ENCODE results near the gene NEIL1.
A peak's percentile ranks its signal among the peaks of the same experiment; 100 is the strongest.
"Not testable (repeated sequence)": the region's sequence is repeated elsewhere in the genome, so short reads cannot be mapped to it uniquely, and the experiment has no call there.

NEIL1 gene

GRCh38 chr15:75333654-75334419 lies 13.0 kb upstream of the NEIL1 start:
- DNase-seq (ENCODE audit: low read depth in 3 of 3), result not testable (repeated sequence)

GRCh38 chr15:75335313-75335704 lies 11.5 kb upstream of the NEIL1 start:
- no peak for DNase-seq (ENCODE audit: low read depth in 3 of 3)

GRCh38 chr15:75335705-75336355 lies 11.0 kb upstream of the NEIL1 start, which contains the start of gene COMMD4:
COMMD4 (plus strand) TSS chr15:75336063; CDS start chr15:75336090, 27 bp downstream.
- DNase-seq (ENCODE audit: low read depth in 3 of 3), result peak; percentile 83 to 88 (median 86)

- DNase-seq (ENCODE audit: low read depth in 3 of 3), result no peak
Measured at GRCh38 chr15:75338661-75339240, 8.1 kb upstream of the NEIL1 start.

GRCh38 chr15:75339531-75340240 lies 7.2 kb upstream of the NEIL1 start:
- DNase-seq (ENCODE audit: low read depth in 3 of 3), result no peak

- DNase-seq (ENCODE audit: low read depth in 3 of 3), result no peak
Measured at GRCh38 chr15:75342221-75342620, 4.6 kb upstream of the NEIL1 start.

GRCh38 chr15:75343953-75344352 lies 2.9 kb upstream of the NEIL1 start:
- DNase-seq (ENCODE audit: low read depth in 3 of 3), result not testable (repeated sequence)

GRCh38 chr15:75347222-75348033 lies 589 bp downstream of the NEIL1 start:
- DNase-seq (ENCODE audit: low read depth in 3 of 3), result no peak

GRCh38 chr15:75348034-75348561 lies 1.3 kb downstream of the NEIL1 start:
- DNase-seq (ENCODE audit: low read depth in 3 of 3), result no peak

GRCh38 chr15:75348562-75349350 lies 1.9 kb downstream of the NEIL1 start:
- no peak for DNase-seq (ENCODE audit: low read depth in 3 of 3)

- not testable (repeated sequence) for DNase-seq (ENCODE audit: low read depth in 3 of 3)
Measured at GRCh38 chr15:75349351-75349669, 2.5 kb downstream of the NEIL1 start.

GRCh38 chr15:75349851-75350588 lies 3.2 kb downstream of the NEIL1 start:
- DNase-seq (ENCODE audit: low read depth in 3 of 3), result peak in 2 of 3 donors; percentile 35 to 61

GRCh38 chr15:75350601-75351361 lies 3.9 kb downstream of the NEIL1 start:
- DNase-seq (ENCODE audit: low read depth in 3 of 3), result no peak

GRCh38 chr15:75352186-75353080 lies 5.6 kb downstream of the NEIL1 start:
- DNase-seq (ENCODE audit: low read depth in 3 of 3), result no peak

- DNase-seq (ENCODE audit: low read depth in 3 of 3), result no peak
Measured at GRCh38 chr15:75353604-75354003, 6.8 kb downstream of the NEIL1 start.

GRCh38 chr15:75354454-75354853 lies 7.6 kb downstream of the NEIL1 start:
- DNase-seq (ENCODE audit: low read depth in 3 of 3), result no peak

- no peak for DNase-seq (ENCODE audit: low read depth in 3 of 3)
Measured at GRCh38 chr15:75355369-75355768, 8.5 kb downstream of the NEIL1 start.

GRCh38 chr15:75356006-75356405 lies 9.2 kb downstream of the NEIL1 start:
- DNase-seq (ENCODE audit: low read depth in 3 of 3), result no peak
